SK-N-SH (cell line): ENCODE data around the gene DDX1. TPM values are rescaled to one million over a fixed set of nuclear protein-coding genes. Genes with fewer than 3 reads are reported as not detected.

Experiments
- CTCF ChIA-PET: fragments of 300-600, 350-600 bp; formaldehyde crosslinking; extraction: SDS; loops from one replicate; lab custom pipeline; 2021; lab: Yijun Ruan, JAX
- POLR2A ChIA-PET: fragments of 350-600 bp; sonication (Branson Sonifier 250); formaldehyde crosslinking; extraction: SDS; loops from one replicate; lab custom pipeline; 2020; ENCODE audit warnings: antibody characterized with exemption, inconsistent platforms; lab: Yijun Ruan, JAX
- DNase-seq: peaks from one replicate; pipeline ENCODE4 v3.0.0; 2012
- H2AFZ ChIP-seq: fragments of 200-600 bp; sonication (generic); 2 replicates; pipeline ENCODE4 v1.8.1; 2016; ENCODE audit warnings: antibody characterized with exemption, mild to moderate bottlenecking, low read depth
- H3F3A ChIP-seq: fragments of 200-600 bp; sonication (generic); replicated peaks from 2 replicates; pipeline ENCODE3; 2016; ENCODE audit warnings: antibody characterized with exemption, mild to moderate bottlenecking; ENCODE audit not compliant: insufficient read depth
- H3K27ac ChIP-seq, 2 experiments: fragments of 200-500 bp in 1 of 2; fragments of 200-600 bp in 1 of 2; sonication (Bioruptor generic) in 1 of 2; sonication (generic), shearing (Covaris generic) in 1 of 2; 2 replicates each; pipeline versions ENCODE4 v1.5.1 to v1.6.1; 2014 to 2016; ENCODE audit warnings: low read depth in 2 of 2, inconsistent platforms in 1 of 2, low read length in 1 of 2, mild to moderate bottlenecking in 1 of 2, mixed read lengths in 1 of 2
- H3K27me3 ChIP-seq: fragments of 200-600 bp; sonication (generic), shearing (Covaris generic); 2 replicates; pipeline ENCODE4 v1.6.1; 2016; ENCODE audit warnings: mixed run types; ENCODE audit not compliant: insufficient read depth
- H3K36me3 ChIP-seq, 2 experiments: fragments of 200-500 bp in 1 of 2; fragments of 200-600 bp in 1 of 2; sonication (Bioruptor generic) in 1 of 2; sonication (generic) in 1 of 2; replicated peaks in 1 of 2; 2 replicates each; pipeline versions ENCODE3 to v1.5.1; 2014 to 2016; ENCODE audit warnings: low read length in 1 of 2, mild to moderate bottlenecking in 1 of 2; ENCODE audit not compliant: insufficient read depth in 2 of 2, control insufficient read depth in 1 of 2
- H3K4me1 ChIP-seq, 2 experiments: fragments of 200-500 bp in 1 of 2; fragments of 200-600 bp in 1 of 2; sonication (Bioruptor generic) in 1 of 2; sonication (generic), shearing (Covaris generic) in 1 of 2; 2 replicates each; pipeline versions ENCODE4 v1.5.1 to v1.6.1; 2014 to 2016; ENCODE audit warnings: low read depth in 1 of 2, low read length in 1 of 2, mixed run types in 1 of 2; ENCODE audit not compliant: insufficient read depth in 2 of 2, control insufficient read depth in 1 of 2
- H3K4me2 ChIP-seq: fragments of 200-600 bp; sonication (generic), shearing (Covaris generic); 2 replicates; pipeline ENCODE4 v1.6.1; 2017; ENCODE audit warnings: mixed run types
- H3K4me3 ChIP-seq, 2 experiments: fragments of 200-500 bp in 1 of 2; fragments of 200-600 bp in 1 of 2; sonication (Bioruptor generic) in 1 of 2; sonication (generic), shearing (Covaris generic) in 1 of 2; 2 replicates each; pipeline versions ENCODE4 v1.5.1 to v1.8.1; 2014 to 2016; ENCODE audit warnings: low read depth in 2 of 2, inconsistent platforms in 1 of 2, low read length in 1 of 2, mild to moderate bottlenecking in 1 of 2, mixed read lengths in 1 of 2, moderate library complexity in 1 of 2
- H3K79me2 ChIP-seq: fragments of 200-600 bp; sonication (generic); 2 replicates; pipeline ENCODE4 v1.8.1; 2017; ENCODE audit warnings: mild to moderate bottlenecking; ENCODE audit not compliant: insufficient read depth
- H3K9ac ChIP-seq: fragments of 200-600 bp; sonication (generic); 2 replicates; pipeline ENCODE4 v1.6.1; 2017; ENCODE audit warnings: mixed run types
- H3K9me2 ChIP-seq: fragments of 200-600 bp; sonication (generic); 2 replicates; pipeline ENCODE4 v1.6.1; 2017; ENCODE audit warnings: mixed run types
- H3K9me3 ChIP-seq: fragments of 200-600 bp; sonication (generic); 2 replicates; pipeline ENCODE4 v1.6.1; 2017; ENCODE audit warnings: mixed run types, mild to moderate bottlenecking, moderate library complexity
- H4K20me1 ChIP-seq: fragments of 200-600 bp; sonication (generic); 2 replicates; pipeline ENCODE4 v1.6.1; 2017; ENCODE audit warnings: mild to moderate bottlenecking, mixed run types; ENCODE audit not compliant: insufficient read depth
- ELF1 ChIP-seq: IDR thresholded peaks from 2 replicates; pipeline ENCODE4 v1.4.0; 2012
- EP300 ChIP-seq, 2 experiments: IDR thresholded peaks; 2 replicates each; pipeline versions ENCODE4 v1.4.0 to v1.6.1; 2012; ENCODE audit warnings: borderline replicate concordance in 1 of 2, low read depth in 1 of 2, low read length in 1 of 2
- FOXJ3 ChIP-seq: sonication (generic); formaldehyde crosslinking; IDR thresholded peaks from 2 replicates; pipeline ENCODE4 v1.5.1; 2020; ENCODE audit warnings: mild to moderate bottlenecking, missing genetic modification reagents
- FOXM1 ChIP-seq: IDR thresholded peaks from 2 replicates; pipeline ENCODE4 v1.4.0; 2012; ENCODE audit warnings: low read depth, mild to moderate bottlenecking
- GABPA ChIP-seq: IDR thresholded peaks from 2 replicates; pipeline ENCODE4 v1.4.0; 2012; ENCODE audit warnings: low read depth, mild to moderate bottlenecking
- IRF3 ChIP-seq: fragments of 150-350 bp; IDR thresholded peaks from 2 replicates; pipeline ENCODE4 v1.6.1; 2016; ENCODE audit warnings: mild to moderate bottlenecking, low read depth, low read length
- NRF1 ChIP-seq: IDR thresholded peaks from 2 replicates; pipeline ENCODE4 v1.6.1; 2012; ENCODE audit warnings: low read depth, mild to moderate bottlenecking, low read length
- PBX3 ChIP-seq: IDR thresholded peaks from 2 replicates; pipeline ENCODE4; 2012
- POLR2AphosphoS5 ChIP-seq: IDR thresholded peaks from 2 replicates; pipeline ENCODE4 v1.6.1; 2012; ENCODE audit warnings: low read depth, low read length
- REST ChIP-seq: IDR thresholded peaks from 2 replicates; pipeline ENCODE4 v1.6.1; 2012; ENCODE audit warnings: mild to moderate bottlenecking, low read depth, low read length, moderate library complexity
- SIN3A ChIP-seq: IDR thresholded peaks from 2 replicates; pipeline ENCODE4 v1.6.1; 2012; ENCODE audit warnings: low read depth, mild to moderate bottlenecking, low read length, moderate library complexity, borderline replicate concordance
- SMC3 ChIP-seq: IDR thresholded peaks from 2 replicates; pipeline ENCODE4 v1.6.1; 2012; ENCODE audit warnings: low read depth, low read length, improper control_type of control experiment
- TAF1 ChIP-seq: IDR thresholded peaks from 2 replicates; pipeline ENCODE4 v1.6.1; 2012; ENCODE audit warnings: low read depth, mild to moderate bottlenecking, low read length, moderate library complexity, borderline replicate concordance
- TCF12 ChIP-seq: IDR thresholded peaks from 2 replicates; pipeline ENCODE4 v1.4.0; 2012
- TEAD4 ChIP-seq: IDR thresholded peaks from 2 replicates; pipeline ENCODE4 v1.4.0; 2012; ENCODE audit warnings: mild to moderate bottlenecking, borderline replicate concordance; ENCODE audit not compliant: insufficient read depth
- USF2 ChIP-seq: fragments of 150-350 bp; IDR thresholded peaks from 2 replicates; pipeline ENCODE4 v1.6.1; 2017; ENCODE audit warnings: antibody characterized with exemption, low read length, low read depth, borderline replicate concordance
- WGBS: methylation state at CpG from one replicate; pipeline ENCODE4 v1.1.6; 2017; ENCODE audit warnings: low lambda C conversion rate; 5-methylcytosine and 5-hydroxymethylcytosine counted together
- polyA plus RNA-seq, 3 experiments: library from polyadenylated mRNA; depleted of rRNA; stranded (reverse); fragments of >200 nt; gene quantifications; 2 replicates each; pipeline ENCODE4 v1.2.3, GENCODE V29; 2012

The DDX1 gene
- polyA plus RNA-seq, 1 of the 3 experiments (the other 2 are of a cell fraction), result 54.5 TPM

GRCh38 chr2:15553519-15553918 is 38.1 kb upstream of the DDX1 start:
- POLR2A ChIA-PET, result no interaction called here
- Histone ChIP-seq H3K4me1 (peaks cover 0 to 4% of the 10 kb centered on the region in 2 experiments; a peak in 2 of 4 replicates), H3K9ac (no peak overlapping the region), H2AFZ (no peak overlapping the region), H3K9me2 (no peaks in the 10 kb centered on the region), H3K27me3 (no peaks in the 10 kb centered on the region), H4K20me1 (no peaks in the 10 kb centered on the region), H3F3A (peaks cover 5% of the 10 kb centered on the region)
- 89% methylated on average over 1 of the region's 1 CpG for whole genome bisulfite sequencing
- no peak for DNase-seq
- TF ChIP-seq GABPA, result no peak
- no peak for TF ChIP-seq ELF1
- no peak for TF ChIP-seq POLR2AphosphoS5
- no peak for TF ChIP-seq NRF1
- no peak for TF ChIP-seq FOXM1
- TF ChIP-seq TCF12, result no peak
- no peak for TF ChIP-seq PBX3
- TF ChIP-seq FOXJ3 (CRISPR knock-in tag), result no peak
- TF ChIP-seq IRF3, result no peak
- TF ChIP-seq, all 33 proteins: peak for 0
- H3K27ac ChIP-seq, result no peak overlapping the region
- peaks cover 39% of the 10 kb centered on the region for H3K79me2 ChIP-seq
- H3K4me3 ChIP-seq, result no peak overlapping the region
- H3K36me3 ChIP-seq, result peaks cover 22 to 40% of the 10 kb centered on the region in 2 experiments
- H3K4me2 ChIP-seq, result no peak overlapping the region
- H3K9me3 ChIP-seq, result no peaks in the 10 kb centered on the region
- CTCF ChIA-PET, result no interaction called here

GRCh38 chr2:15553951-15554350 is 37.7 kb upstream of the DDX1 start:
- 89% methylated on average over 3 of the region's 3 CpGs for WGBS
- no peaks in the 10 kb centered on the region for H4K20me1 ChIP-seq
- no peak for DNase-seq
- peaks cover 0 to 6% of the 10 kb centered on the region in 2 experiments; a peak in 2 of 4 replicates for H3K4me1 ChIP-seq
- no peak overlapping the region for H3K4me2 ChIP-seq
- no peak overlapping the region for H3K4me3 ChIP-seq
- peaks cover 43% of the 10 kb centered on the region for H3K79me2 ChIP-seq
- H3K9ac ChIP-seq, result no peak overlapping the region
- H2AFZ ChIP-seq, result no peak overlapping the region
- TF ChIP-seq TAF1 (no peak), GABPA (no peak), REST (no peak), IRF3 (no peak), SIN3A (no peak), POLR2AphosphoS5 (no peak), NRF1 (no peak), TEAD4 (no peak), EP300 (IDR thresholded peaks at IDR 0.05; ENCODE audit: borderline replicate concordance in 1 of 2, low read depth in 1 of 2, low read length in 1 of 2) (no peak), USF2 (no peak), SMC3 (no peak)
- ChIA-PET CTCF (interaction anchor here (0.7 to 0.9 kb wide), 3 partner anchors 19 to 171 kb away, joined by 3 to 4 read pairs (median 3); no protein-coding TSS in a partner anchor), POLR2A (no interaction called here)
- no peak overlapping the region for H3K27ac ChIP-seq
- no peaks in the 10 kb centered on the region for H3K9me2 ChIP-seq
- no peaks in the 10 kb centered on the region for H3K27me3 ChIP-seq
- H3K36me3 ChIP-seq, result peaks cover 22 to 37% of the 10 kb centered on the region in 2 experiments
- peaks cover 5% of the 10 kb centered on the region for H3F3A ChIP-seq
- no peaks in the 10 kb centered on the region for H3K9me3 ChIP-seq
